Measurements from ENCODE around the gene DIDO1.

- TF ChIP-seq EP300 (IDR thresholded peaks at IDR 0.05; ENCODE audit: borderline replicate concordance) (no peak), TEAD4 (IDR thresholded peaks at IDR 0.05) (no peak), REST (IDR thresholded peaks at IDR 0.05; ENCODE audit: low read depth) (no peak), YY1 (IDR thresholded peaks at IDR 0.05; ENCODE audit: low read depth) (no peak), MAX (IDR thresholded peaks at IDR 0.05) (no peak), USF1 (IDR thresholded peaks at IDR 0.05) (no peak), CREB1 (IDR thresholded peaks at IDR 0.05; ENCODE audit: low read depth) (no peak)
Measured at GRCh38 chr20:62843656-62844055, 82.6 kb downstream of the DIDO1 start.

All from Ishikawa (cell line).